Colon (tissue), 2 donors: ENCODE data around the gene GRIP2.

Experiments used
- FAIRE-seq: peaks from 2 replicates; lab custom pipeline; 2012; peaks lifted over from hg19 to GRCh38; lab: Jason Lieb, UNC
- donor health status: control.
- donor health status: control.

The GRIP2 gene

DNA sequence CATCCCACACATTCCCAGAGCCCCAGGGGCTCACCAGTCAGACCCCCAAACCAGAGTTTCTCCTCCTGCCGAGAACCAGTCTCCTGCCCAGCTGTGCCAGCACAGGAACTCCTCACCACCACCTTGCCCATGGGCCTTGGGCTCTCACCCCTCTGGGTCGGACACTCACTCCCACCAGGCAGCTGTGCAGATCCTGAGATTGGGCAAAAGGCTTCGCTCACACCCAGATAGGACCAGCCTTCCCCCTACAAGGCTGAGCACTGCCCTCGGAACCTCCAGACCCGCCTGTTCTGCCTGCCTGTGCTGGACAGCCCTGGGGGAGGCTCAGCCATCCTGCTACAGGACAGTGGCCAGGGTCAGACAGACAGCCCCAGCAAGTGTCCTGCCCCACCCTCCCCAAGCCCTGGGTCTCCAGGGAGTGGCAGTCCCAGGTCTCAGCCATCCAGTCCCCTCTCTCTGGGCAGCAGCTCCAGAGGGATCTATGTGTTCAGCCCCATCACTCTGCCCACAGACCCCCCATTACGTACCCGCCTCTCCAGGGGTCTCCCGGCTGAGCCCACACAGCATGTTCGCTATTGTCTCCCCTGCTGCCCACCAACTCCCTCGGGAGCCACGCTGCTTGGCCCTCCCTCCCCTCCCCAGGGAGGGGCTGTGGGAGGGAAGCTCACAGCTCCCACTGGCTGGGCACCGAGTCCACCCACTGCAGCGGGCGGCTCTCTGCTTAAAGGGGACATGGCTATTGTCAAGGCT, at the start of gene GRIP2:
Gene GRIP2, minus strand, starts transcription at position 601 of the 750 bp plus-strand sequence. Its CDS starts 34 bp downstream, at position 567.
- FAIRE-seq = no peak

- no peak for FAIRE-seq
Observed at GRCh38 chr3:14588425-14589112, 48.4 kb upstream of the GRIP2 start.

DNA sequence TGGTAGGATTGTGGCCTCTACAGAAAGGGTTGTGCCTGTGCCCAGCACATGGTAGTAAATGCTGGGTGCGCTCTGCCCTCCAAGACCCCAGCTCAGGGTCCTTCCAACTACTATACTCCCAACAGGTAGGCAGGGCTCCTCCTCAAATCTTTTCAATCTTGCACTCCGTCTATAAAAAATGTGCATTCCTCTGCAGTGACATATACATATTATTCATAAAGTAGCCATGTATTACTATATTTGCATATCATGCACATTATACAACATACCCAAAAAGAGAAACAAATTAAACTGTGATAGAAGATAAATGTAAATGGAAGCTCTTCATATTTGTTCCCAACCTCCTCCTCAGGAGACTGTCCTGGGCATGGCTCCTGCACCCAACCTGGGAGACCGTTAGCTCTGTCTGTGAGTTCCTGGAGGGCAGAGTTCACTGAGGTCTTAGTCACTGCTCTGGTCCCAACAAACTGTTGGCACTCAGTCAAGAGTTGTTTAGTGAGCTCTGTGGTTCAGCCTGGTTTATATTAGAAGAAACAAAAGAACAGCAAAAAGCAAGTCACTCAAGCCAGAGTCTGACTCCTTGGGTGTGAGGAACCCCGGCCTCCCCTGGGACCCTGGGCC, 47.7 kb upstream of the GRIP2 start:
- no peak for FAIRE-seq

- no peak for FAIRE-seq
Observed at GRCh38 chr3:14586611-14587010, 46.5 kb upstream of the GRIP2 start.

DNA sequence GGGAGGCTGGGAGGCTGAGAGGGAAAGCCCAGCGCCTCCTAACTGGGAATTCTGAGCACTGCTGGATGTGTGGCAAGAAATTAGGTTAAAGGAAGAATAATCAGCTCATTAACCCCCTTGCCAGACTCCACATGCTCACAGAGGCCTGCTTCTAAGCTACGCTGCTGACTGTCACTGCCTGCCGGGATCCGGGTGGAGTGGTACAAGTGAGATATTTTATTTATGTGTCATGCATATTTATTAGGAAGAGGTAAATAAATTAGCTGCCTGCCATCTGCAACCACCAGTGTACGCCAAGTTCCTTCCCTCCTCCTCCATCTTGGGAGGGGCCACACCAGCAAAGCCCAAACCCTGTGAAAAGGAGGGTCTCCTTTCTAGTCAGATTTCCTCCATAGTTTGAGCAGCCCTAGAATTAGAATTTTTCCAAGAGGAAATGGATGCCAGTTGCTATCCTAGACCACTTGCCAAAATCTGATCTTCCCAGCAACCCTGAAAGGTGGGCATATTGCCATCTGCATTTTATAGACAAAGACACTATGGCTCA, 43.5 kb upstream of the GRIP2 start:
- FAIRE-seq = no peak

DNA sequence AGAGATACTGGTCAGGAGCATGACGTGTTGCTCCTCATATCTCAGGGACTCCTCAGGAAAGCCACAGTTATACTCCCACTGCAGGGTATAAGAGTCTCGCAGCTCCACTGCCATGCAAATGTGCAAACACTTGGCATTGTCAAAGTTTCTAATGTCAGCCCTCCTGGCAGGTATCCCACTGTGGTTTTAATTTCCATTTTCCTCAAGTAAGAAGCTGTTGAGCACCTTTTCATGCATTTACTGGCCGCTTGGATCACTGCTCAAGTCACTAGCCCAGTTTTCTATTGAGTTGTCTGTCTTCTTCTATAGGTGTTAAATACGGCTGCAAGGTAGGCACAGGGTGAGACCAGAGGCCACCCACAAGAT, 41.9 kb upstream of the GRIP2 start:
- FAIRE-seq = no peak

GRCh38 chr3:14581334-14582044, 41.3 kb upstream of the GRIP2 start:
- FAIRE-seq = no peak

DNA sequence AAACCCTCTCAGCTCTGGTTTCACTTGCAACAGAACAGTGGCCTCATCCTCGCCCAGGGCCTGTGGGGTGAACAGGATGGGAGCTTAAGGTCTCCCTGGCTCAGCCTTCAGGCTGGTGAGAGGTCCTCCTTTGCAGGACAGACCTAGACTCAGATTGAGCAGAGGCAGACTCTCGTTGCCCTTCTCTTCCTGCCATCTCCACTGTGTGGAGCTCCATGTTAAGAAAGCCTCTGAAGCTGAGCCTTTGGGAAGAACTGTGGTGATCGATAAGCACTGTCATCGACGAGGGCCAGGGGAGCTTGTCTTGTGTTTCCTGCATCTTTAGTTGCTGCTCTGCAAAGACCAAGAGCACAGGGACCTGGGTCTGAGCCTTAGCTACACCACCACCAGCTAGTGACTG, 37.8 kb upstream of the GRIP2 start:
- FAIRE-seq = no peak

- no peak for FAIRE-seq
Observed at GRCh38 chr3:14576163-14576562, 36.0 kb upstream of the GRIP2 start.

DNA sequence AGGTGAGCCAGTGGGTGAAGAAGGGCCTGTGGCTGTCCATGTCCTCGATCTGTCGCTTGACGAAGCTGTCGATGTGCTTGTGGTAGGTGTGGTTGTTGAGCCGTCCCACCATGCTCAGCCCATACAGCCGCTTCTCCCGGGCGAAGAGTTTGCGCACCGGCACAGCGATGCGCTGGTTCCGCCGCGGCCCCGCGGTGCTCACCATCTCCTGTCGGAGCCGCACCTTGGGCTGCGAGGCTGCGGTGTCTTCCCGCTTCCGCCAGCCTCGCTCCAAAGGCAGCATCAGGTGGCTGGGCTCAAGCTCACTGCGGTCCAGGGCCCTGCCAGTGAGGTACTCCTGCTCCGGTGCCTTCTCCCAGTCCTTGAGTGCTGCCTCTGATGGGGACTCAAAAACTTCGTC, 34.0 kb upstream of the GRIP2 start:
- no peak for FAIRE-seq

- FAIRE-seq = no peak
Observed at GRCh38 chr3:14573706-14574105, 33.6 kb upstream of the GRIP2 start.

DNA sequence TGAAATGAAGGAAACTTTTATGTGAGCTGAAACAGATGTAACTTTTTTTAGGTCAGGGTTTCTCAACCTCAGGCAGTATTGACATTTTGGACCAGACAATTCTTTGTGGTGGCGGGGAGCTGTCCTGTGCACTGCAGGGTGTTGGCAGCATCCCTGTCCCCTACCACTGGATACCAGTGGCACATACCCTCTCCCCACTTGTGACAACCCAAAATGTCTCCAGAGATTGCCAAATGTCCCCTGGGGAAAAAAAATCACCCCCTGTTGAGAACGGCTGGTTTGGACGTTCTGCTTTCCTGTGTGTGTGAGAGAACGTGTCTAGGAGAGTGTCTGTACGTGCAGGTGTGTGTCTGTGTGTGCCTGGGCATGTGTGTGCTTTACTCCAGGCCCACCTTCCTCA, 30.7 kb upstream of the GRIP2 start:
- FAIRE-seq = no peak

DNA sequence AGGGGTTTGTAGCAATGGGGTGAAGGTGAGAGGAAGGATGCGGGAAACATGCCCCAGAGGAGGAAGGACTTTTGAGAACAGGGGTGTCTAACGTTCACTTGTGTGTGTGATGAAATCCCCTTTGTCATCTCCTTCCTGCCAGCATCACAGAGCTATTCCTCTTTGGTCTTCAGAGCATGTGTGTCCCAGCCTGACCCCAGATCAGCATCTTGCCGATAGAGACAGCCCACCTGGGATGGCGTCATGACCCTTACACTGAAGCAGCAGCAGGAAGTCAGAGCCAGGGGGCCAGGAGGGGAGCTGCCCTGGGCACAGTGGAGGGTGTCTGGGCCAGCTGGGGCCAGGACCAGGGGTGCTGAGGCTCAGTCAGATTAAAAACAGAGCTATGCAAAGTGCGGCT, 29.9 kb upstream of the GRIP2 start:
- no peak for FAIRE-seq

GRCh38 chr3:14569474-14570000, 29.4 kb upstream of the GRIP2 start:
- no peak for FAIRE-seq

DNA sequence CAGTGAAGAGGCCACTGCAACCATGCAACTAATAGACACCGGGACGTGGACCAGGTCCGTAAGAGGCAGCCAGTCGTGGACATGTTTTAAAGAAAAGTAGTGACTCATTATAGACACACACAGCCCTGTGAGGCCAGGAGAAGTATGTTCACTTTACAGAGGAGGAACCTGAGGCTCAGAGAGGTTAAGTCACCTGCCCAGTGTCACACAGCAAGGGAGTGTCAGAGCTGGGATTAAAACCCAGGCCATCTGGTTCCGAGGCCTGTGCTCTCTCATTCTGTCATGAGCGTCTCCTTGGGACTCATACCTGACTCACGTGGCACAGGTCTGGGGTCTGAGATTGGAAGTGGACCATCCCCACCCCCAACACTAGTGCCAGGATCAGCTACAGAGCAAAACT, 28.1 kb upstream of the GRIP2 start:
- no peak for FAIRE-seq

GRCh38 chr3:14566812-14567211, 26.7 kb upstream of the GRIP2 start:
- no peak for FAIRE-seq

DNA sequence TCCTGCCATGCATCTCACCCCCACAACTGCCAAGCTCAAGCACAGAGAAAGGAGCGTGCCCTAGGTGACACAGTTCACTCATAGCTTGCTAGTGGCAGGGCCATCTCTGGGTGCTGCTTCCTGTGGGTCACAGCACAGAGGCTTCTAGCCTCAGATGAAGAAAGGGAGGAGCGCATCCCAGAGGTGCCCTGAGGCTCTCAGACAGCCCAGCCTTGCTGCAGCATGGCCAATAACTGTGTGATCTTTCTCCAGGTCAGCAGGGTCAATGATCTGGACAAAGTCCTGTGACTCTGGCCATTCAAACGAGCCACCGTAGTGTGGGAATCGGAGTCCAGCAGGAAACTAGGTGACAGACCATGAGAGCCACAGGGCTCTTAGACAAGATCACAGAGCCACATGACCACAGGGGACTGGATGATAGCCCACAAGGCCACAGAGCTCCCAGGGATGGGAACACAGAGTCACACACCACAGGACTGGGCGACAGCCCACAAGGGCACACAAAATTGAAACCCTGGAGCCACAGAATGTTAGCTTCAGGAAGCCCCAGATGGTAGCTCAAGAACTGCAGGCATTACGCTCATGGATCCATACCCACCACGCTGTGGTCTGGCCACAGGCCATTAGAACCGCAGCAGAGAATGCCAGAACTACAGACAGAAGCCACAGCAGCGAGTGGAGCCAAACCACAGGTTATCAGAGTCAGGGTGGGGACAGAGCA, 25.9 kb upstream of the GRIP2 start:
- FAIRE-seq = no peak

GRCh38 chr3:14564741-14565140, 24.6 kb upstream of the GRIP2 start:
- no peak for FAIRE-seq

DNA sequence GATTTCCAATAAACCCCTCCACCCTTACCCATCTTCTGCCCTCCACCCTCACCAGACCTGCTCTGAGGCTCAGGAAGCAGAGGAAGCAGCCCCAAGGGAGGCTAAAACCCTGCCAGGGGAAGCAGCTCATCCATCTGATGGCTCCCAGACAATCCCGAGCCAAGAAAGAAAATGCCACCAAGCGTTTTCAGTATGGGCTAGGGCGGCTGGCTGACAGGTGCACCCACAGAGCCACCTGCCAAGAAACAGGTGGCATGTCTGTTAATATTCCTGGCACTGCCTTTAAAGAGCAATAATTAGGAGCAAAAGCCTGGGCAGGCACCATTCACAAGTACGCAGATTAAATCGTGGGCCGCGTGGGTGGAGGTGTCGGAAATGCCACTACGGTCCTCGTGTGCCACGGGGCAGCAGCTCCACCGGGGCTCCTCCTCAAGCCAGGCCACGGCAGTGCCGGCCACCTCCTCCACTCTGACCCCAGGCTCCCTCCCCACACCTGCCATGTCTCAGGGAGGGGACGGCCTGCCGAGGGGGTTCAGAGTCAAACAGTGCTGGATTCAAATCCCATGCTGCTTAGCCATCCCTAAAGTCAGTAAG, 23.9 kb upstream of the GRIP2 start:
- FAIRE-seq = no peak

DNA sequence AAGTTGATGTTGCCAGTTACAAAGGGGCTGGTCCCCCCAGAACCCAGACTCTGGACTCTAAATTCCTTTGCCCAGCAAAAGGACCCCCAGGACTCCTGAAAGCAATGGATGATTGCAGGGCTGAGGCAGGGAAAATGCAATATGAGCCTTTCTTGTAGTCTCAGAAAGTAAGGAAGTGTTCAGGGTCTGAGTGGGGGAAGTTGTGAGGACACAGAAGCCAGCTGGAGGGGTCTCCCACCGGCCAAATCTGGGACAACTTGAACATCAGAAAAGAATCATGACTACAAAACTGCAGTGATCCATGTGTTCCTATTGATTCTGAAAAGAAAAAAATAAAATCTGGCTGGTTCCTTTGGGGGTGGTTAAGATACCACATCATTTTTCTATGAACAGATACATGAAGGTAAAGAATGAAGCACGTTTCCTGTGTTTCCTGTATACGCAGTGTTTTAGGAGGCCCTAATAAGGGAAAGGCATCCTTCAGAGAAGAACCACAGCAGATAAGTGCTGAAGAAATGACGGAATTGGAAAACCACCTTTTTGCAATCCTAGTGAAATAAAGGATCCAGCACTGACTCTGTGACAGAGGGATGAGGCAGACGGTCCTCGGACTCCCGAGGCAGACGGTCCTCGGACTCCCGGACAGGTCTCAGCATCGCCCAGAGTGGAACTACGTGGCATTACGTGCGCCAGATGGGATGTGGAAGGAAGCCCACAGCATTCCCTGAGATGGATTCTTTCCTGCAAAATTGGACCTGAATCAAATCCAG, 22.2 kb upstream of the GRIP2 start:
- FAIRE-seq = no peak
